HEK293 (cell line): ENCODE results near the gene CANX.

ENCODE experiments used
- MYNN ChIP-seq: fragments of 450-650 bp; formaldehyde crosslinking; IDR thresholded peaks from 2 replicates; pipeline ENCODE4 v1.5.1; 2016; ENCODE audit warnings: missing biosample characterization, missing genetic modification characterization, borderline replicate concordance
- ZBTB1 ChIP-seq: fragments of 450-650 bp; formaldehyde crosslinking; IDR thresholded peaks from 2 replicates; pipeline ENCODE4 v1.5.1; 2016; ENCODE audit warnings: missing biosample characterization, missing genetic modification characterization
- ZFP41 ChIP-seq: fragments of 450-650 bp; formaldehyde crosslinking; IDR thresholded peaks from 2 replicates; pipeline ENCODE4 v1.5.1; 2016; ENCODE audit warnings: missing biosample characterization, missing genetic modification characterization, borderline replicate concordance
- ZNF146 ChIP-seq: fragments of 450-650 bp; formaldehyde crosslinking; IDR thresholded peaks from 2 replicates; pipeline ENCODE4 v1.5.1; 2016; ENCODE audit warnings: missing biosample characterization, missing genetic modification characterization
- ZNF549 ChIP-seq: fragments of 450-650 bp; IDR thresholded peaks from 2 replicates; pipeline ENCODE4 v1.5.1; 2018; ENCODE audit warnings: missing biosample characterization, missing genetic modification characterization, mild to moderate bottlenecking, inconsistent platforms, moderate library complexity
- TF ChIP-seq, protein P1 (sequence below): sonication (generic); formaldehyde crosslinking; IDR thresholded peaks from 2 replicates; pipeline ENCODE4 v1.8.1; 2022; ENCODE audit warnings: mild to moderate bottlenecking, moderate library complexity, missing genetic modification reagents
- TF ChIP-seq, protein P2 (sequence below): fragments of 450-650 bp; formaldehyde crosslinking; IDR thresholded peaks from 2 replicates; pipeline ENCODE4 v1.5.1; 2016; ENCODE audit warnings: missing biosample characterization, missing genetic modification characterization

DNA sequence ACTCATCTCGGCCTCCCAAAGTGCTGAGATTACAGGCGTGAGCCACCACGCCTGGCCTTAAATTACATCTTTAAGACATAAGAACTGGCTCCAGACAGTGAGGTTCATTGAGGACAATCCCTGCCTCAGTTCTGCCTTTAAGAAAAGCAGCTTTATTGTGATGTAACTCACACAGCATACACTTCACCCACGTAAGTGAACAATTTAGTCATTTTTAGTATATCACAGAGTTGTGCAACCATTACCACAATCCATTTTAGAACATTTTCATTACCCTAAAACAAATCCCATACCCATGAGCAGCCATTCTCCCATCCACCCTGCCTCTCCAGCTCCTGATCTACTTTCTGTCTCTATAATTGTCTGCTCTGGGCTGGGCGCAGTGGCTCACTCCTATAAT lies 71.0 kb downstream of the CANX start:
- TF ChIP-seq, protein P1, sequence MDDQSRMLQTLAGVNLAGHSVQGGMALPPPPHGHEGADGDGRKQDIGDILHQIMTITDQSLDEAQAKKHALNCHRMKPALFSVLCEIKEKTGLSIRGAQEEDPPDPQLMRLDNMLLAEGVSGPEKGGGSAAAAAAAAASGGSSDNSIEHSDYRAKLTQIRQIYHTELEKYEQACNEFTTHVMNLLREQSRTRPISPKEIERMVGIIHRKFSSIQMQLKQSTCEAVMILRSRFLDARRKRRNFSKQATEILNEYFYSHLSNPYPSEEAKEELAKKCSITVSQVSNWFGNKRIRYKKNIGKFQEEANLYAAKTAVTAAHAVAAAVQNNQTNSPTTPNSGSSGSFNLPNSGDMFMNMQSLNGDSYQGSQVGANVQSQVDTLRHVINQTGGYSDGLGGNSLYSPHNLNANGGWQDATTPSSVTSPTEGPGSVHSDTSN = no peak
- TF ChIP-seq MYNN (tag by site-specific recombination) (no peak), ZBTB1 (tag by site-specific recombination) (no peak), ZFP41 (tag by site-specific recombination) (no peak), ZNF549 (tag by site-specific recombination) (no peak), ZNF146 (tag by site-specific recombination) (no peak)
- TF ChIP-seq, protein P2, sequence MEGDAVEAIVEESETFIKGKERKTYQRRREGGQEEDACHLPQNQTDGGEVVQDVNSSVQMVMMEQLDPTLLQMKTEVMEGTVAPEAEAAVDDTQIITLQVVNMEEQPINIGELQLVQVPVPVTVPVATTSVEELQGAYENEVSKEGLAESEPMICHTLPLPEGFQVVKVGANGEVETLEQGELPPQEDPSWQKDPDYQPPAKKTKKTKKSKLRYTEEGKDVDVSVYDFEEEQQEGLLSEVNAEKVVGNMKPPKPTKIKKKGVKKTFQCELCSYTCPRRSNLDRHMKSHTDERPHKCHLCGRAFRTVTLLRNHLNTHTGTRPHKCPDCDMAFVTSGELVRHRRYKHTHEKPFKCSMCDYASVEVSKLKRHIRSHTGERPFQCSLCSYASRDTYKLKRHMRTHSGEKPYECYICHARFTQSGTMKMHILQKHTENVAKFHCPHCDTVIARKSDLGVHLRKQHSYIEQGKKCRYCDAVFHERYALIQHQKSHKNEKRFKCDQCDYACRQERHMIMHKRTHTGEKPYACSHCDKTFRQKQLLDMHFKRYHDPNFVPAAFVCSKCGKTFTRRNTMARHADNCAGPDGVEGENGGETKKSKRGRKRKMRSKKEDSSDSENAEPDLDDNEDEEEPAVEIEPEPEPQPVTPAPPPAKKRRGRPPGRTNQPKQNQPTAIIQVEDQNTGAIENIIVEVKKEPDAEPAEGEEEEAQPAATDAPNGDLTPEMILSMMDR (tag by site-specific recombination) = no peak
